GM19035 (cell line): Measurements from ENCODE around the gene TMEM244.
"Not testable (repeated sequence)": the region's sequence is repeated elsewhere in the genome, so short reads cannot be mapped to it uniquely, and the experiment has no call there.

Experiments
- ATAC-seq: cut with Tn5 transposase; IDR thresholded peaks from one replicate; pipeline ENCODE4 v1.9.1; 2021; ENCODE audit not compliant: unreplicated experiment

TMEM244 gene

GRCh38 chr6:129867403-129867802 lies 6.3 kb upstream of the TMEM244 start:
- ATAC-seq, result no peak

DNA sequence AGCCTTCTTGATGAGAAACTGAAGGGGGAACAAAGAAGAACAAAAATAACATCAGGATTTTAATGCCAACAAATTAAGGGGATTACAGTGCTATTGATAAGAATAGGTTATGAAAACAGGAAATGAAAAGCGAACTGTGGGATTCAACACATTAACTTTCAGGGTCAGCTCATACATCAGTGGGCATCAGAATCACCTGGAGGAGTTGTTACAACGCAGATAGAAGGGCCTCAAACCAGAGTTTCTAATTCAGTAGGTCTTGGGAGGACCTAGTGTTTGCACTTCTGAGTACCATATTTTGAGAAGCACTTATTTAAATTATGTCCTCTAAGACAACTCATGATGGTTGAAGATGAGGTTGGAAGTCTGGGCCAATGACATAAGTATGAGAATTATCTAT lies 5.6 kb upstream of the TMEM244 start:
- no peak for ATAC-seq

DNA sequence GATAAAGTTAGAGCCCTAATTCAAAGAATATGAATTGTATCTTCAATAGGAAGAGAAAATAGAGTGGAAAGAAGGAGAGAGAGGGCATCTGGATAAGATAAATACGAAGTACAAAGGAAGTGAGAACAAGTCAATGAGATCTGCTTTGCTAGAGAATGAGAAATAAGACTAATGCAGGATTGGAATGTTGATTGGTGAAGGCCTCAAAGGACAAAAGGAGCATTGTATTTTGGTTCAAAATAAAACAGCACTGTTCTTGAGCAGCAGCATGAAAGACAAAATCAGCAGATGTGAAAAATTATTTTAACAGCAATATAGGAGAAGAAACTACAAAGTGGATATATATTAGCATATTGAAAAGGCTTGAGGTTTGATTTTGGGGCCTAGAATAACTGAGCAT lies 5.1 kb upstream of the TMEM244 start:
- no peak for ATAC-seq

GRCh38 chr6:129865013-129865412 lies 3.9 kb upstream of the TMEM244 start:
- no peak for ATAC-seq

- ATAC-seq, result no peak
Observed at GRCh38 chr6:129863664-129864063, 2.5 kb upstream of the TMEM244 start.

GRCh38 chr6:129859524-129859923 lies 1.6 kb downstream of the TMEM244 start:
- no peak for ATAC-seq

DNA sequence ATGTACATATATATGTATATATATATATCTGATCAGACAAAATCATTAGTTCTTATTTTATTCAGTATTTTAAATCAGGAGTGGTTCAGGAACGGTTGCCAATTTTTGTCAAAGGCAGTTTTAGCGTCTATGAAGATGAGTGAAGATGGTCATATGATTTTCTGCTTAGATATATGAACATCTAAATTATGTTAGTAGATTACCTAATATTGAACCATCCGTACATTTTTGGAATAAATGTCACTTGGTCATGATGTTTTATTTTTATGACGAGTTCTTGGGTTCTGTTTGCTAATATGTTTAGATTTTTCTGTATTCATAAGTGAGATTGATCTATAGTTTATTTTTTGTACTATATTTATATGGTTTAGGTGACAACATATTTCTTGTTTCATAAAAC lies 3.3 kb downstream of the TMEM244 start:
- ATAC-seq, result no peak

DNA sequence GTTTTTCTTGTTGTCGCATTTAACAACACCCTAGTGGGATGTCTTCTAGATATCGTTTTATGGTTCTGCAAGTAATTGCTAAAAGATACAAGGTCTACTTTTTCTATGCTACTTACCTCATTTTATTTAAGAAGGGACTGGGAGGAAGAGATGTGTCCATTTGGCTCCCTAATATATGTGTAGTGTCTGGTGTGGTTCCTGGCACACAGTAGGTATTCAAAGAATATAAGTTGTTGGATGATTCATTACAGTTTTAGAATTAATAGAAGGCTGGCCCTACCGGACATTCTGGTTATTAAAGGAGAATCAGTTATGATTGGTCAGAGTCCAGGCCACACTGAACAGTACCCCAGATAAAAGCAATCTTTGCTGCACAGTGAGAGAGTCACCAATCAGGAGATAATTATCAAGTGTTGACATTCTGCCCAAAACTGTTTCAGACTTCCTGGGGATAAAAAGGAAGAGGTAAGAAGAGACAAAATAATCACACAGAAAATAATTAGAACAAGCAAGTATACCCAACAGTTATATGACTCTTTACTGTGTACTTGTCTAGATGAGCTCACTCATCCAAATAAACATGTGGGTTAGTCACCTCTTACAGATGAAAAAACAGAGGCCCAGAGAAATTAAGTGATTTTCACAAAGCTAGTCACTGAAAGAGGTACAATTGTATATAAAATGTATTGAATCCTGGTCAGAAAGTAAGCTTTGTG lies 7.0 kb downstream of the TMEM244 start:
- ATAC-seq, result no peak

GRCh38 chr6:129852257-129852858 lies 8.8 kb downstream of the TMEM244 start:
- no peak for ATAC-seq

DNA sequence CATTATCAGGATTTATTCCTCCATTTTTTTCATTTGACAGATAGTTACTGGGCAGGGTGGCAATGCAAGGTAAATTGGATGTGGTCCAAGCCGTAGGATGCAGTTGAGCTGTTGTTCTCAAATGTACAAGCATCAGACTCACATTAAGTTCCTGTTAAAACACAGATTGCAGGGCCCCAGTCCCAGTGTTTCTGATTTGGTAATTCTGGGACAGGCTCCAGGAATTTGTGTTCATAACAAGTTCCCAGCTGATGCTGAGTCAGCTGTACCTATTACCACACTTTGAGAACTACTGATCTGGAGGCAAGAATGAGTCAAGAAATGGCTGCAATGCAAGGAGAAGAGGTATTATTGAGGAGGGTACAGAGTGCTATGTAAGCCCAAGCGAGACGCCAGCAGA lies 11.7 kb downstream of the TMEM244 start:
- ATAC-seq, result no peak

DNA sequence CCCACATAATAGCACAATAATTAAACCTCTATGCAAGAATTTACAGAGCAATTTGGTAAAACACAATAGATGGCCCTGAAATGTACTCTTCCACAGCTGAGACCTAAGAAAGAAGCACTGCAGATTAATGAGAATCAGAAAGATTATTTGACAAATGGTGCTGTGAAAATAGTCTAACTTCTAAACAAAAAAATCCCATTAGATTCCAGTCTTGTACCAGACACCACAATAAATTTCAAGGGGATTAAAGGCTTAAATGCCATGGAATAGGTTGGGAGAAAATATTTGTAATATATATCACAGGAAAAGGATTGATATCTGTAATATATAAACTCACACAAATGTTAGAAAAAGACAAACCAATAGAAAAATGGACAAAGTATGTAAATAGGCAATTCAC lies 14.4 kb downstream of the TMEM244 start:
- no peak for ATAC-seq

DNA sequence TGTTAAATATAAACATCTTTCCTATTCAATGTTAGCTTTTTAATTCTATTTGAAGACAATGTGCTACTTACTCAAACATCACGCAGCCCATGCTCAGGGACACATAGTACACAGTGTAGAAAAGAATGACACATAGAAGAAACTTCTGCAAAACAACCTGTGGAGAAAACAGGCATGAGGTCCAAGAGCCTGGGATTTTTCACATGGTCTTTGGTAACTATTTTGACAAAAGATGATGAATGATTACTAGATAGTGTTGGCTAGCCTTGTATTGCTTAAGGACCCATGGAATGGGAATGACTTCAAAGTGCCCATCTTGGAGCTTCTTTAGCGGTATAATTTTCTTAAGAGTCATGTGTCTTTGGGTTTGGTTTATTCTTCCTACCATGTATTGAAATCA lies 15.4 kb downstream of the TMEM244 start:
- no peak for ATAC-seq

- no peak for ATAC-seq
Observed at GRCh38 chr6:129844118-129844891, 16.8 kb downstream of the TMEM244 start.

GRCh38 chr6:129843573-129843972 lies 17.5 kb downstream of the TMEM244 start:
- no peak for ATAC-seq

DNA sequence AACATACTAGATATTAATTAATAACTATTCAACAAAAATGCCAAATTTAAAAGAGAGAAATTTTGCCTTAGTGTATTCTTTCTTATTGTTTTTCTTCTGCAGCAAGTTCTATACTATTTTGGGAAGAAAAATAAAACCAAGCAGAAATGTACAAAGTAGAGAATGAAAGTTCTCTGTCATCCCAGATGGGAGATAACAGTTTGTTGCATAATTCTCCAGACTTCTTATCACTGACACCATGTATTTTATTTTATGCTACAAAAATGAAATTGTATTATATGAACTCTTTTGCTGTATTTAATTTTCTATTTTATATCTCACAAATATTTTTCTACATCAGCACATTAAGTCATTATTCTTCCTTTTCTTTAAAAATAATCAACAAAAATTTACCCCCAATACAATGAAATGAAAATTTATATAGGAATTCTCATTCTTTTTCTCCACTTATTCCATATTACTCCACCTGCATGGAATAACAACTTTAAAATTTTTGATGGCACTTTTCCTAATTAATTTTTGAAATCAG lies 18.2 kb downstream of the TMEM244 start:
- ATAC-seq, result no peak

DNA sequence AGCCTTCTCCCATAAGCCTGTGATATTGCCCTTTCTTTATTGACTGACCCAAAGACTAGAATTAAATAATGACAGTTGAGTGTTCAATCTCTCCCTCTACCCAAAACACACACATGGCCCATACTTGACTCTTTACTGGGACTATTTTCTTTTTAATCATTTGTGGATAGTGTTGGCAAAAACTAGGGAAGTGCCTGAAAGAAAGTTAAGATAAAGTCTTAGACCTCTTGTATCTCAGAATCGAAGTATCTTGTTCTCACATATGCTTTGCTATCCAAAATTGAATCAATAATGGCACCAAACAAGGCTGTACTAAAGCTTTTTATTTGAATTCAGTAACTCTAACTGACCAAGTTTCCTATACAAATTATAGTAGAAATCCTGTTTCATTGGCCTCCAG lies 19.0 kb downstream of the TMEM244 start:
- ATAC-seq, result no peak

GRCh38 chr6:129839562-129839961 lies 21.6 kb downstream of the TMEM244 start:
- ATAC-seq, result not testable (repeated sequence)

DNA sequence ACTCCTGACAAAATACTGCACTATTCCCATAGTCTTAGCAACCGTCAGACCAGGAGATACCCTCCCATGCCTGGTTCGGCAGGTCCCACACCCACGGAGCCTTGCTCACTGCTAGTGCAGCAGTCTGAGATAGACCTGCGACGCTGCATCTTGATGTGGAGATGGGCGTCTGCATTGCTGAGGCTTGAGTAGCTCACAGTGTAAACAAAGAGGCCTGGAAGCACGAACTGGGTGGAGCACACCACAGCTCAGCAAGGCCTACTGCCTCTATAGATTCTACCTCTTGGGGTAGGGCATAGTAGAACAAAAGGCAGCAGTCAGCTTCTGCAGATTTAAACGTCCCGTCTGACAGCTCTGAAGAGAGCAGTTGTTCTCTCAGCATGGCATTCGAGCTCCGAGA lies 25.4 kb downstream of the TMEM244 start:
- no peak for ATAC-seq

GRCh38 chr6:129832299-129832698 lies 28.8 kb downstream of the TMEM244 start:
- no peak for ATAC-seq

DNA sequence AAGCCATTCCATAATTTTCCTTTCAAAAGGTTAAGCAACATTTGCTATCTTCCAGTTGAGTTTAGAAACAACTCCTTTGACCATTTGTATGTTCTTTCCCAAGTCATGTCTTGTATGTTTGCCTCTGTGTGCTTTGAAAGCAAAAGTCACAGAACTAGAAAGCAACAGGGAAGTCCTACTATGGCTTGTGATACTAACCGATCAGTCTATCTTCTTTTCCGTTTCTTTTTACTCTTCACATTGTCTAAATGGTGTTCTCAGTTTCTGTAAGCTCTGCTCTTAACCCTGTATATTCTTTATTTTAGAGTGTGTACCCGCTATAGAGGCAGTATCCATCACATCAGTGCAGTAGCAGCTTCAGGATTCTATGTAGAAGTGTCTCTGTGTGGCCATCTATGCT lies 32.9 kb downstream of the TMEM244 start:
- ATAC-seq, result no peak

GRCh38 chr6:129818251-129818650 lies 42.9 kb downstream of the TMEM244 start:
- no peak for ATAC-seq

DNA sequence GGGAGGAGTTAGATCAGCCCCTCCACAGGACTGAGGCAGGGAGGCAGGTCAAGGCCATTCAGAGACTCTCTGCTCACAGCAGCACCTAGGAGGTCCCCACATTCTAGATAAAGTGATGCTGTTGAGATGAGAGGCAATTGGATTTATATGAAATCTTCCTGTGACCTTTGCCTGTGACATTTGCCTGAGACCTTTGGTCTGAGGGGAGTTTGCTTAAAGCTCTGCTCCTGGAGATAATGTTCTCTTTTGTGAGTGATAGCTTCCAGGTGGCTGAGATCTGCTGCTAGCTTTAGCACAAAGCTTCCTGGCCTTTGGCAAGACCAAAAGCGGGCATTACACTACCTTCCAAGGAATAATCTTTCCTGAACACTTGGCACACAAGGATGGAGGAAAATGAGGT lies 43.3 kb downstream of the TMEM244 start:
- ATAC-seq, result no peak
